ENCODE results near the gene DHRS4.
"Not testable (repeated sequence)": the region's sequence is repeated elsewhere in the genome, so short reads cannot be mapped to it uniquely, and the experiment has no call there.

DHRS4 gene

DNA sequence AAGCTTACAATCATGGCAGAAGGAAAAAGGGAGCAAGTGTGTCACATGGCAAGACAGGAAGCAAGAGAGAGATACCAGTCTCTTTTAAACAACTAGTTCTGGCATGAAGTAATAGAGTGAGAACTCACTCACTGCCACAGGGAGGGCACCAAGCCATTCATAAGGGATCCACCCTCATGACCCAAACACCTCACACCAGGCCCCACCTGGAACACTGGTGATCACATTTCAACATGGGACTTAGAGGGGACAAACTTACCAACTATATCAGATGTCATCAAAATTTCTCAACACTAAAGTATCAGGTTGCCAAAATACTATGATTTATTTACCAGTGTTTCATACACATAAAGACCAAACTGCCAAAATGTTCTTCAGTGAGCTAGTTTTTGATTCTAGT is 7.3 kb downstream of the DHRS4 start:
- not testable (repeated sequence) for H3K4me3 ChIP-seq (replicated peaks; ENCODE audit: insufficient read depth, low read length); DNase-seq (ENCODE audit: low read depth in 1 of 2, low spot score in 1 of 2); H3K27me3 ChIP-seq (ENCODE audit: insufficient read depth, poor library complexity, severe bottlenecking)

DNA sequence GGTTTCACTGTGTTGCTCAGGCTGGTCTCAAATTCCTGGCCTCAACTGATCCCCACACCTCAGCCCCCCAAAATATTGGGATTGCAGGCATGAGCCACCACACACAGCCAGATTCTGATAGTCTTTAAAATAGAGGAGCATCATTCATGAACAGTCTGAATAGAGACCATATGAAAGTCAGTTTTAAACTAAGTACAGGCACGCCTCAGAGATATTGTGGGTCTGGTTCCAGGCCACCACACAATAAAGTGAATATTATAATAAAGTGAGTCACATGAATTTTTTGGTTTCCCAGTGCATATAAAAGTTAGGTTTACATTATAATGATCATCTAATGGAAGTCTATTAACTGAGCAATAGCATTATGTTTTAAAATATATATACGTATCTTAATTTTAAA is 8.1 kb downstream of the DHRS4 start:
- H3K27me3 ChIP-seq (ENCODE audit: insufficient read depth, poor library complexity, severe bottlenecking); H3K27ac ChIP-seq (replicated peaks); DNase-seq (ENCODE audit: low read depth in 1 of 2, low spot score in 1 of 2); H3K4me3 ChIP-seq (replicated peaks; ENCODE audit: insufficient read depth, low read length): not testable (repeated sequence)

More for the DNA sequence above, 7.3 kb downstream of the DHRS4 start:
- H3K27ac ChIP-seq (replicated peaks) = not testable (repeated sequence)

DNA sequence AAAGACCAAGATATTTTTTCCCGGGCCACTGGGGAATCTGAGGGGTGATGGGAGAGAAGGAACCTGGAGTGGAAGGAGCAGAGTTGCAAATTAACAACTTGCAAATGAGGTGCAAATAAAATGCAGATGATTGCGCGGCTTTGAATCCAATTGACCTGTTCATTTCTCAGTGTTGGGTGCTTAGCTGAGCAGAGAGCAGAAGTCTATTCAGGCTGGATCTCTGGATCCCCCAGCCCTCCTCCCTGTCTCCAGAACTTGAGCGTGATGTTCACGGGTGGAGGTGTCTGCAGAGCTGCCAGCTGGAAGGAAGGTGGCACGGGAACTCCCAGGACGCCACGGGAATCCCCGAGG is 15.5 kb downstream of the DHRS4 start:
- not testable (repeated sequence) for DNase-seq (ENCODE audit: low read depth in 1 of 2, low spot score in 1 of 2); H3K27me3 ChIP-seq (ENCODE audit: insufficient read depth, poor library complexity, severe bottlenecking); H3K27ac ChIP-seq (replicated peaks); H3K4me3 ChIP-seq (replicated peaks; ENCODE audit: insufficient read depth, low read length)

DNA sequence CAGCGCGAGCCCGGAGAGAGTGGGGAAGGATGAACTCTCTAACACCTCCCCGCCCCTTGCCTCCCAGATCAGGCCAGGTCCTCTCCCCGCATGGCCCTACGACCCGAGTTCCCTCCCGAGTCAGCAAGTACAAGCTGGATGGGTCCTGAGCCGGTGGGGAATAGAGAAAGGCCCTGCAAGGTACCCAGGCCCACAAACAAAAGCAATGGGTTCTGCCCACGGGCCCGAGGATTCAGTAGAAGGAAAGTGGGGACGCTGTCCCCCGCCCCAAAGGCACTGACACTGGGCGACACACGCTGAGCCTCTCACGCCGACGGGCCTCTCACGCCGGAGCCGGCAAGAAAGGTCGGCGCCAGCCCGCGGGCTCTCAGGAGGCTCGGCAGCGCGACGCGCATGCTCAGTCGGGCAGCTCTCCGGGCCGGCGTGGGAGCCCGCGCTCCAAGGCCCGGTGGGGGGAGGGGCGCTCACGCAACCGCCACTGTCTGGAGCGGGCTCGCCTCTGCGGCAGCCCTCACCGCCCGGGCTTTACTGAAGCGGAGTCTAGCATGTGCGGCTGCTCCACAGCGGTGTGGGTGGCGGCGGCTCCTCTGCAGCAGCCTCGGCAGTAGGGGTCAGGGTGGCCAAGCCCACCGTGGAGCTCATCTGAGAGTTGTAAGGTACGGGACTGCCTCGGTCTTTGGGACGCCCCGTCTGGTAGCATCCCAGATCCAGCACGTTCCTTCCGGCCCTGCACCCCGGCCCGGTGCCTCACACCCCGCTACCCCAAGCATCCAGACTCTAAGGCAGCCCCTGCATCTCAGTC is 16.1 kb downstream of the DHRS4 start:
- not testable (repeated sequence) for H3K27ac ChIP-seq (replicated peaks); H3K27me3 ChIP-seq (ENCODE audit: insufficient read depth, poor library complexity, severe bottlenecking)
- DNase-seq (ENCODE audit: low read depth in 1 of 2, low spot score in 1 of 2) = peak in 1 of 2 experiments; percentile 45
- peak overlapping the region; percentile 33 for H3K4me3 ChIP-seq (replicated peaks; ENCODE audit: insufficient read depth, low read length)

DNA sequence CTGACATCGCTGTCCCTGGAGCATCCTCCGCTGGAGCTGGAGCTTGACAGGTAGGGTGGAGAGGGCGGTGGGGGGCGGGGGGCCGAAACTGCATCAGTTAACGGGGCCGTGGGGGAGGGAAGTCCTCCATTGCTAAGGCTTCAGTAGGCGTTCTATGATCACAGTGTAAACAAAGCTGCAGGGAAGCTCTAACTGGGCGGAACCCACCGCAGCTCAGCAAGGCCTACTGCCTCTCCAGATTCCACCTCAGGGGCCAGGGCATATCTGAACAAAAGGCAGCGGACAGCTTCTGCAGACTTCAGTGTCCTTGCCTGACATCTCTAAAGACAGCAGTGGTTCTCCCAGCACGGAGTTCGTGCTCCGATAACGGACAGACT is 16.7 kb downstream of the DHRS4 start:
- not testable (repeated sequence) for H3K27me3 ChIP-seq (ENCODE audit: insufficient read depth, poor library complexity, severe bottlenecking); H3K27ac ChIP-seq (replicated peaks); H3K4me3 ChIP-seq (replicated peaks; ENCODE audit: insufficient read depth, low read length); DNase-seq (ENCODE audit: low read depth in 1 of 2, low spot score in 1 of 2)

DNA sequence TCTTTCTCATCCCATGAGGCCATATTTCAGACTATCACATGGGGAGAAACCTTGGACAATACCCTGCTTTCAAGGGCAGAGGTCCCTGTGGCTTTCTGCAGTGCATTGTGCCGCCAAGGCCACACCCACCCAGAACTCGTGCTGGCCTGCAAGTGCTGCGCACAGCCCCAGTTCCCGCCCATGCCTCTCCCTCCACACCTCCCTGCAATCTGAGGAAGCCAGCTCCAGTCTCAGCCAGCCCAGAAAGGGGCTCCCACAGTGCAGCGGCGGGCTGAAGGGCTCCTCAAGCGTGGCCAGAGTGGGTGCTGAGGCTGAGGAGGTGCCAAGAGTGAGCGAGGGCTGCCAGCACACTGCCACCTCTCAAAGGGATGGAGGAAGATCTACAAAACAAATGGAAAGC is 19.6 kb downstream of the DHRS4 start:
- DNase-seq (ENCODE audit: low read depth in 1 of 2, low spot score in 1 of 2); H3K27me3 ChIP-seq (ENCODE audit: insufficient read depth, poor library complexity, severe bottlenecking); H3K4me3 ChIP-seq (replicated peaks; ENCODE audit: insufficient read depth, low read length); H3K27ac ChIP-seq (replicated peaks): not testable (repeated sequence)

DNA sequence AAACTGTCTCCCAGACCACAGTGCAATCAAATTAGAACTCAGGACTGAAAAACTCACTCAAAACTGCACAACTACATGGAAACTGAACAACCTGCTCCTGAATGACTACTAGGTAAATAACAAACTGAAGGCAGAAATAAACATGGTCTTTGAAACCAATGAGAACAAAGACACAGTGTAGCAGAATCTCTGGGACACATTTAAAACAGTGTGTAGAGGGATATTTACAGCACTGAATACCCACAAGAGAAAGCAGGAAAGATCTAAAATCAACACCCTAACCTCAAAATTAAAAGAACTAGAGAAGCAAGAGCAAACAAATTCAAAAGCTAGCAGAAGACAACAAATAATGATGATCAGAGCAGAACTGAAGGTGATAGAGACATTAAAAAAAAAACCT is 20.5 kb downstream of the DHRS4 start:
- H3K4me3 ChIP-seq (replicated peaks; ENCODE audit: insufficient read depth, low read length); H3K27me3 ChIP-seq (ENCODE audit: insufficient read depth, poor library complexity, severe bottlenecking); H3K27ac ChIP-seq (replicated peaks); DNase-seq (ENCODE audit: low read depth in 1 of 2, low spot score in 1 of 2): not testable (repeated sequence)

DNA sequence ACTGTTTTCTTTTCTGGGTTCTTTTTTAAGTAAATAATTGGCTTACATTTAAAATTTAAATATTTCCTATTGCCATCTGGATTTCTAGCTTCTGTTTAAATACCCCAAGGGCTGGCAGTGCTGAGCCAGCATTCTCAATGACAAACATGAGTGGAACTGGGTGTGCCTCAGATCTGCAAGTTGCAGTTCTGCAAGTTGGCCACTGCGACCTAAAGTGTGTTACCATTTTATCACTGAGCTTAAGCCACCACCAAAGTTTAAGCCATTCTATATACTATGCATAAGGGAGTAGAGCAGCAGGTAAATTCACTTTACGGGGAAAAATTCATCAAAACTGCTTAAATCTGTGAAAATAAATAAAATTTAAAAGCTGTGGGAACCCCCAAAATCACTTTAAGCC is 23.6 kb downstream of the DHRS4 start:
- not testable (repeated sequence) for H3K27ac ChIP-seq (replicated peaks); H3K4me3 ChIP-seq (replicated peaks; ENCODE audit: insufficient read depth, low read length); H3K27me3 ChIP-seq (ENCODE audit: insufficient read depth, poor library complexity, severe bottlenecking); DNase-seq (ENCODE audit: low read depth in 1 of 2, low spot score in 1 of 2)

DNA sequence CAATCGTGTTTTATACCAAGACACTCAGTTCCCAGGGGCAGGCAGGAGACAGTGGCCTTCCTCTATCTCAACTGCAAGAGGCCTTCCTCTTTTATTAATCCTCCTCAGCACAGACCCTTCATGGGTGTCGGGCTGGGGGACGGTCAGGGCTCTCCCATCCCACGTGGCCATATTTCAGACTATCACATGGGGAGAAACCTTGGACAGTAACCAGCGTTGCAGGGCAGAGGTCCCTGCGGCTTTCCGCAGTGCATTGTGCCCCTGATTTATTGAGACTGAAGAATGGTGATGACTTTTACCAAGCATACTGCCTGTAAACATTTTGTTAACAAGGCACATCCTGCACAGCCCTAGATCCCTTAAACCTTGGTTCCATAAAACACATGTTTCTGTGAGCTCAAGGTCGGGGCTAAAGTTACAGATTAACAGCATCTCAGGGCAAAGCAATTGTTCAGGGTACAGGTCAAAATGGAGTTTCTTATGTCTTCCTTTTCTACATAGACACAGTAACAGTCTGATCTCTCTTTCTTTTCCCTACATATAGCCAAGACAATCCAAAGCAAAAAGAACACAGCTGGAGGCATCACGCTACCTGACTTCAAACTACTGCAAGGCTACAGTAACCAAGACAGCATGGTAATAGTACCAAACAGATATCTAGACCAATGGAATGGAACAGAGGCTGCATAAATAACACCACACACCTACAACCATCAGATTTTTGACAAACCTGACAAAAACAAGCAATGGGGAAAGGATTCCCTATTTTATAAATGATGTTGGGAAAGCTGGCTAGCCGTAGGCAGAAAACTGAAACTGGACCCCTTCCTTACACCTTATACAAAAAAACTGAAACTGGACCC is 28.6 kb downstream of the DHRS4 start:
- not testable (repeated sequence) for H3K27me3 ChIP-seq (ENCODE audit: insufficient read depth, poor library complexity, severe bottlenecking); H3K27ac ChIP-seq (replicated peaks); H3K4me3 ChIP-seq (replicated peaks; ENCODE audit: insufficient read depth, low read length); DNase-seq (ENCODE audit: low read depth in 1 of 2, low spot score in 1 of 2)

DNA sequence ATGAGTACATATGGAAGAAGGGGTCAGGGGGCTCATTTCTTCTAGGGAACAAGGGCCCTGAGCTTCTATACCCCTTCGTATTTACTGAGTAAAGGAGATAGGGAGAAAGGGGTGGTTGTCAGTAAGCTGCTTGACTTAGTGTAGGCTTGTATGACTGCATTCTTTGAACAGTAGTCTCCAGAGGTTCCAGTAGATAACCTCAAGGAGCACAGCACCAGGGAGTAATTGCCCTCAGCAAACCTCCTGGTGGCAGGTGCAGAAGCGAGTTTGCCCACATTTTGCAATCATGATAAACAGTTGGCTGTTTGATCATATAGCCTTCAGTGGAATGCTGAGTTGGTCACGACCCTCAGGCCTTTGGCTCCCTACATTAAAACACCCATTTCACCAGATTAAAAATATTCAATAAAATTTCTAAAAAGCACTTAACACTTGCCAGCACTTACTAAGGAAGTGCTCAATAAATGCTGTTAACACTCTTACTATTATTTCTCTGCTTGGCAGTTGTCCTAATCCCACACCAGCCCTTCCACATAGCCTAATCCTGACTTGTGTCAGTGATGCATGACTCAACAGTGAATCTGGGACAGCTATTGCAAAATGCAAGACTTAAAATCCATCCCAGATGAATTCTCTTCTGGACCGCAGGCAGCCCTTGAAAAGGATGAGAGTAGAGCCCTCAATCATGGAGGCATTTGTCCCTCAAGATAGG is 31.5 kb downstream of the DHRS4 start:
- TF ChIP-seq, protein P1, sequence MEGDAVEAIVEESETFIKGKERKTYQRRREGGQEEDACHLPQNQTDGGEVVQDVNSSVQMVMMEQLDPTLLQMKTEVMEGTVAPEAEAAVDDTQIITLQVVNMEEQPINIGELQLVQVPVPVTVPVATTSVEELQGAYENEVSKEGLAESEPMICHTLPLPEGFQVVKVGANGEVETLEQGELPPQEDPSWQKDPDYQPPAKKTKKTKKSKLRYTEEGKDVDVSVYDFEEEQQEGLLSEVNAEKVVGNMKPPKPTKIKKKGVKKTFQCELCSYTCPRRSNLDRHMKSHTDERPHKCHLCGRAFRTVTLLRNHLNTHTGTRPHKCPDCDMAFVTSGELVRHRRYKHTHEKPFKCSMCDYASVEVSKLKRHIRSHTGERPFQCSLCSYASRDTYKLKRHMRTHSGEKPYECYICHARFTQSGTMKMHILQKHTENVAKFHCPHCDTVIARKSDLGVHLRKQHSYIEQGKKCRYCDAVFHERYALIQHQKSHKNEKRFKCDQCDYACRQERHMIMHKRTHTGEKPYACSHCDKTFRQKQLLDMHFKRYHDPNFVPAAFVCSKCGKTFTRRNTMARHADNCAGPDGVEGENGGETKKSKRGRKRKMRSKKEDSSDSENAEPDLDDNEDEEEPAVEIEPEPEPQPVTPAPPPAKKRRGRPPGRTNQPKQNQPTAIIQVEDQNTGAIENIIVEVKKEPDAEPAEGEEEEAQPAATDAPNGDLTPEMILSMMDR (IDR thresholded peaks at IDR 0.05; ENCODE audit: insufficient read depth, low read length) = no peak
- TF ChIP-seq, protein P2, sequence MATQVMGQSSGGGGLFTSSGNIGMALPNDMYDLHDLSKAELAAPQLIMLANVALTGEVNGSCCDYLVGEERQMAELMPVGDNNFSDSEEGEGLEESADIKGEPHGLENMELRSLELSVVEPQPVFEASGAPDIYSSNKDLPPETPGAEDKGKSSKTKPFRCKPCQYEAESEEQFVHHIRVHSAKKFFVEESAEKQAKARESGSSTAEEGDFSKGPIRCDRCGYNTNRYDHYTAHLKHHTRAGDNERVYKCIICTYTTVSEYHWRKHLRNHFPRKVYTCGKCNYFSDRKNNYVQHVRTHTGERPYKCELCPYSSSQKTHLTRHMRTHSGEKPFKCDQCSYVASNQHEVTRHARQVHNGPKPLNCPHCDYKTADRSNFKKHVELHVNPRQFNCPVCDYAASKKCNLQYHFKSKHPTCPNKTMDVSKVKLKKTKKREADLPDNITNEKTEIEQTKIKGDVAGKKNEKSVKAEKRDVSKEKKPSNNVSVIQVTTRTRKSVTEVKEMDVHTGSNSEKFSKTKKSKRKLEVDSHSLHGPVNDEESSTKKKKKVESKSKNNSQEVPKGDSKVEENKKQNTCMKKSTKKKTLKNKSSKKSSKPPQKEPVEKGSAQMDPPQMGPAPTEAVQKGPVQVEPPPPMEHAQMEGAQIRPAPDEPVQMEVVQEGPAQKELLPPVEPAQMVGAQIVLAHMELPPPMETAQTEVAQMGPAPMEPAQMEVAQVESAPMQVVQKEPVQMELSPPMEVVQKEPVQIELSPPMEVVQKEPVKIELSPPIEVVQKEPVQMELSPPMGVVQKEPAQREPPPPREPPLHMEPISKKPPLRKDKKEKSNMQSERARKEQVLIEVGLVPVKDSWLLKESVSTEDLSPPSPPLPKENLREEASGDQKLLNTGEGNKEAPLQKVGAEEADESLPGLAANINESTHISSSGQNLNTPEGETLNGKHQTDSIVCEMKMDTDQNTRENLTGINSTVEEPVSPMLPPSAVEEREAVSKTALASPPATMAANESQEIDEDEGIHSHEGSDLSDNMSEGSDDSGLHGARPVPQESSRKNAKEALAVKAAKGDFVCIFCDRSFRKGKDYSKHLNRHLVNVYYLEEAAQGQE (IDR thresholded peaks at IDR 0.05; ENCODE audit: insufficient replicate concordance, low read depth) = no peak
- TF ChIP-seq GABPA (IDR thresholded peaks at IDR 0.05; ENCODE audit: low read depth) (no peak), POLR2AphosphoS5 (IDR thresholded peaks at IDR 0.05; ENCODE audit: low read depth) (no peak), SPI1 (IDR thresholded peaks at IDR 0.05; ENCODE audit: borderline replicate concordance, low read depth) (no peak)
- H3K27ac ChIP-seq (replicated peaks) = no peak overlapping the region

DNA sequence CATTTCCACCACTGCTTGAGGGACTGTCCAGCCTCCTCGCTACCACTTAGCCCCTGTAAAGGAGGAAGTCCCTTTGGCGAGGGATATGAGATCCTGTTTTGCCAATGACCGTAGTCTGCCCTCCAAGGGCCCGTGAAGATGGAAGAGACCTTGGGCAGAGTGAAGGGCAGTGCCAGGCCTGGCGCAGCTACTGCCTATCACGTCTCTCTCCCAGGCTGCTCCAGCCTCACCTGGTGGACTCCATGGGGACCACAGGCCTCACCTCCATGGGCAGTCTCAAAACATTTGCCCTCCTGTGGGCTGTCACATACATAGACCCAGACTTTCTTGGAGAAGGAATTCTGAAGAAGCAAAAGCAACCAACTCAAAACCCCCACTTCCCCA is 34.6 kb downstream of the DHRS4 start:
- H3K27ac ChIP-seq (replicated peaks) = peak overlapping the region; percentile 85
- not testable (repeated sequence) for H3K4me3 ChIP-seq (replicated peaks; ENCODE audit: insufficient read depth, low read length)

More for the DNA sequence above, 31.5 kb downstream of the DHRS4 start:
- no peak overlapping the region for H3K4me3 ChIP-seq (replicated peaks; ENCODE audit: insufficient read depth, low read length)
- no peaks in the 10 kb centered on the region for H3K27me3 ChIP-seq (ENCODE audit: insufficient read depth, poor library complexity, severe bottlenecking)
- peak in 1 of 2 experiments; percentile 39 for DNase-seq (ENCODE audit: low read depth in 1 of 2, low spot score in 1 of 2)

More for the DNA sequence above, 34.6 kb downstream of the DHRS4 start:
- DNase-seq (ENCODE audit: low read depth in 1 of 2, low spot score in 1 of 2); H3K27me3 ChIP-seq (ENCODE audit: insufficient read depth, poor library complexity, severe bottlenecking): not testable (repeated sequence)

Measured in HL-60 (cell line).